Measurements from ENCODE around the gene EGFL7.
A peak's percentile ranks its signal among the peaks of the same experiment; 100 is the strongest.

Gene EGFL7

DNA sequence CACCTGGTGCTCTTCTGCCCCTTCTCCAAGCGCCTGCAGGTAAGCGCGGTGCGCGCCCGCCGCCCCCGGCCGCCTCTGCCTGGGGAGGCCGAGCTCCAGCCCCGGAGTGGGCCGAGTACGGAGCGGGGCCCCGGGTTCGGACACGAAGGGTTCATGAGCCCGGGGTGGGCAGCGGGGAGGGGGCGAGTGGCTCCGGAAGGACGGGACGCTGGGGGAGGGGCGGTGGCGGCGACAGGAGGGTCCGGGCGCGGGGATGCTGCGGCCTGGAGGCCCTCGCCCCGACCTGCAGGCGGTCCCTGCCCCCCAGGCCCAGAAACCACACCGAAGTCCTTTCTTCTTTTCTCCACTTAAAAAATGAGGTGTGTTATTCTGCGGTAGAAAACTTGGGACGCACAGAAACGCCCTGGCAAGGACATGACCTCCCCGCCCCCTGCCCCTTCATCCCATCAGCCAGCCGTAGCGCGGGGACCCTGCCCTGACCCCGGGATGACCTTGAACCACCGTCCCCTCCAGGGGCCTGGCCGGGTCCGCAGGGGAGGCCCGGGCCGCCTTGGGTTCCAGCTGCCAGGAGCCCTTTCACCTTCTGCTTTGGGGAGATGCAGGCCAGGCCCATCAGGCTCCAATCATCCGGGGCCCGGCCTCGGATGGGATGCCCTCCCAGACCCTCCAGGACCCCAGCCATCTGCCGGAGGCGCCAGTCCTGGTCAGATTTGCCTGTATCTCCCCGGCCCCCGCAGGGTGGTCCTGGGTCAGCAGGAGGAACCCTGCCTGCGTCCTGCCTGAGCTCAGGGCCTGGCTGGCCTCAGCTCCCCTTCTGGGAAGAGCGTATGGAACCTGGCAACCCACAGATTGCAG, 50.2 kb downstream of the EGFL7 start:
- TF ChIP-seq CTCF (IDR thresholded peaks at IDR 0.05; ENCODE audit: unreplicated experiment in 3 of 3) = no peak
- Mint-ChIP-seq H3K9me3 (no peaks in the 10 kb centered on the region), H3K4me1 (peaks cover 7% of the 10 kb centered on the region), H3K27ac (no peak overlapping the region), H3K27me3 (ENCODE audit: low read depth) (peaks cover 8% of the 10 kb centered on the region), H3K4me3 (peak overlapping the region; percentile 79 to 81 (median 79)), H3K36me3 (ENCODE audit: low read depth) (no peaks in the 10 kb centered on the region)

GRCh38 chr9:136713550-136713949, 50.8 kb downstream of the EGFL7 start:
- Mint-ChIP-seq H3K9me3 (no peaks in the 10 kb centered on the region), H3K27me3 (ENCODE audit: low read depth) (peaks cover 4% of the 10 kb centered on the region), H3K27ac (no peak overlapping the region), H3K4me1 (peaks cover 7% of the 10 kb centered on the region), H3K4me3 (peak overlapping the region; percentile 79 to 81 (median 79)), H3K36me3 (ENCODE audit: low read depth) (no peaks in the 10 kb centered on the region)
- no peak for TF ChIP-seq CTCF (IDR thresholded peaks at IDR 0.05; ENCODE audit: unreplicated experiment in 3 of 3)

- H3K27ac Mint-ChIP-seq = no peak overlapping the region
- peaks cover 7% of the 10 kb centered on the region for H3K4me1 Mint-ChIP-seq
- H3K36me3 Mint-ChIP-seq (ENCODE audit: low read depth) = no peaks in the 10 kb centered on the region
- H3K27me3 Mint-ChIP-seq (ENCODE audit: low read depth) = no peaks in the 10 kb centered on the region
- peak overlapping the region; percentile 79 to 81 (median 79) for H3K4me3 Mint-ChIP-seq
- H3K9me3 Mint-ChIP-seq = no peaks in the 10 kb centered on the region
- TF ChIP-seq CTCF (IDR thresholded peaks at IDR 0.05; ENCODE audit: unreplicated experiment in 3 of 3) = no peak
Measured at GRCh38 chr9:136714096-136714892, 51.6 kb downstream of the EGFL7 start.

DNA sequence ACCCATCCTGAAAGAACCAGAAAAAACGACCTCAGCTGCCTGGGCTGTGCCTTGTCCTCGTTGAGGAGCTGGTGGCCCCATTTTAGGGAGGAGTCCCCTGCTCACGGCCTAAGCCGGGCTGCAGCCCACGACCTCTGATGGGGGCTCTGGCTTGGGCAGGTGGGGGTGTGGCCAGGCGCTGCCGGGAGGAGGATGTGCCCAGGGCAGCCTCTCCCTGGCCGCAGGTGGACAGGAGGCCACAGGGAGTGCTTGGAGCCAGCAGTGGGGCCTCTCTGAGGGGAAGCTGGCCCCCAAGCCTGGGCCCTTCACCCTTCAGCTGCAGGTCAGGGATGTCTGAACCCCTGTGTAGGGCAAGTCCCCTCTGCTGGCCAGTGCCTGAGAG, 52.2 kb downstream of the EGFL7 start:
- peaks cover 7% of the 10 kb centered on the region for H3K4me1 Mint-ChIP-seq
- H3K27me3 Mint-ChIP-seq (ENCODE audit: low read depth) = no peaks in the 10 kb centered on the region
- H3K4me3 Mint-ChIP-seq = peak overlapping the region in 1 of 3 experiments; percentile 81
- H3K36me3 Mint-ChIP-seq (ENCODE audit: low read depth) = no peaks in the 10 kb centered on the region
- H3K9me3 Mint-ChIP-seq = no peaks in the 10 kb centered on the region
- no peak overlapping the region for H3K27ac Mint-ChIP-seq
- no peak for TF ChIP-seq CTCF (IDR thresholded peaks at IDR 0.05; ENCODE audit: unreplicated experiment in 3 of 3)

GRCh38 chr9:136717399-136717798, 54.7 kb downstream of the EGFL7 start:
- no peaks in the 10 kb centered on the region for H3K9me3 Mint-ChIP-seq
- H3K27me3 Mint-ChIP-seq (ENCODE audit: low read depth) = no peaks in the 10 kb centered on the region
- no peak overlapping the region for H3K27ac Mint-ChIP-seq
- H3K36me3 Mint-ChIP-seq (ENCODE audit: low read depth) = peaks cover 3% of the 10 kb centered on the region
- TF ChIP-seq CTCF (IDR thresholded peaks at IDR 0.05; ENCODE audit: unreplicated experiment in 3 of 3) = no peak
- H3K4me3 Mint-ChIP-seq = no peak overlapping the region
- peaks cover 12% of the 10 kb centered on the region for H3K4me1 Mint-ChIP-seq

All from nephron (organoid).